ENCODE results near the gene TMEM184B.

DNA sequence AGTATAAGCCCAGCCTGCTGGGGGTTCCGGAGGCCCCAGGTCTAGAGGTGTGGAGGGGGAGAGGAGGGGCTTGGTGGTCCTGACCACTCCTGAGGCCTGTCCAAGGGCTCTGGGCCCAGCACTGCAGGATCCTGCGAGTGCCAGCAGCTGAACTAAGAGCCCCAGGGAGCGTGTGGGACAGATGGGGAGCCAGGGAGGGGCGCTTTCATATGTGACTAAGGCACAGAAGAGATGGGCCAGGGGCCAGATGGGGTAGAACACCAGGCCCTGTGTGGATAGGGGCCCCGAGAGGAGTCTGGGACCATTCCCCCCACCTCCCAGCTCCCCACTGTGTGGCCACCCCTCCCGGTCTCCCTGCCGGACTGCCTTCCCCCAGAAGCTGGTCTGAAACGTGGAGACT lies 52.6 kb downstream of the TMEM184B start:
- TF ChIP-seq, protein P1, sequence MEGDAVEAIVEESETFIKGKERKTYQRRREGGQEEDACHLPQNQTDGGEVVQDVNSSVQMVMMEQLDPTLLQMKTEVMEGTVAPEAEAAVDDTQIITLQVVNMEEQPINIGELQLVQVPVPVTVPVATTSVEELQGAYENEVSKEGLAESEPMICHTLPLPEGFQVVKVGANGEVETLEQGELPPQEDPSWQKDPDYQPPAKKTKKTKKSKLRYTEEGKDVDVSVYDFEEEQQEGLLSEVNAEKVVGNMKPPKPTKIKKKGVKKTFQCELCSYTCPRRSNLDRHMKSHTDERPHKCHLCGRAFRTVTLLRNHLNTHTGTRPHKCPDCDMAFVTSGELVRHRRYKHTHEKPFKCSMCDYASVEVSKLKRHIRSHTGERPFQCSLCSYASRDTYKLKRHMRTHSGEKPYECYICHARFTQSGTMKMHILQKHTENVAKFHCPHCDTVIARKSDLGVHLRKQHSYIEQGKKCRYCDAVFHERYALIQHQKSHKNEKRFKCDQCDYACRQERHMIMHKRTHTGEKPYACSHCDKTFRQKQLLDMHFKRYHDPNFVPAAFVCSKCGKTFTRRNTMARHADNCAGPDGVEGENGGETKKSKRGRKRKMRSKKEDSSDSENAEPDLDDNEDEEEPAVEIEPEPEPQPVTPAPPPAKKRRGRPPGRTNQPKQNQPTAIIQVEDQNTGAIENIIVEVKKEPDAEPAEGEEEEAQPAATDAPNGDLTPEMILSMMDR (IDR thresholded peaks at IDR 0.05): no peak
- TF ChIP-seq POLR2A (IDR thresholded peaks at IDR 0.05) (no peak), POLR2AphosphoS5 (IDR thresholded peaks at IDR 0.05) (no peak)

Measured in stomach (tissue), 4 donors.